ENCODE data around the gene IL1RAPL1.

Gene IL1RAPL1

GRCh38 chrX:28979877-28980276 lies 392.6 kb downstream of the IL1RAPL1 start:
- no peak for DNase-seq (ENCODE audit: low spot score)

- DNase-seq (ENCODE audit: low spot score): no peak
Observed at GRCh38 chrX:28981952-28982351, 394.7 kb downstream of the IL1RAPL1 start.

GRCh38 chrX:28988246-28988645 lies 401.0 kb downstream of the IL1RAPL1 start:
- no peak for DNase-seq (ENCODE audit: low spot score)

- DNase-seq (ENCODE audit: low spot score): no peak
Observed at GRCh38 chrX:28997706-28998463, 410.6 kb downstream of the IL1RAPL1 start.

- no peak for DNase-seq (ENCODE audit: low spot score)
Observed at GRCh38 chrX:28998609-28999135, 411.4 kb downstream of the IL1RAPL1 start.

- no peak for DNase-seq (ENCODE audit: low spot score)
Observed at GRCh38 chrX:29012867-29013266, 425.6 kb downstream of the IL1RAPL1 start.

GRCh38 chrX:29023207-29023606 lies 436.0 kb downstream of the IL1RAPL1 start:
- no peak for DNase-seq (ENCODE audit: low spot score)

GRCh38 chrX:29024871-29025270 lies 437.6 kb downstream of the IL1RAPL1 start:
- no peak for DNase-seq (ENCODE audit: low spot score)

GRCh38 chrX:29039501-29039900 lies 452.3 kb downstream of the IL1RAPL1 start:
- DNase-seq (ENCODE audit: low spot score): no peak

GRCh38 chrX:29040160-29040559 lies 452.9 kb downstream of the IL1RAPL1 start:
- DNase-seq (ENCODE audit: low spot score): no peak

GRCh38 chrX:29042341-29042740 lies 455.1 kb downstream of the IL1RAPL1 start:
- no peak for DNase-seq (ENCODE audit: low spot score)

- DNase-seq (ENCODE audit: low spot score): no peak
Observed at GRCh38 chrX:29043746-29044145, 456.5 kb downstream of the IL1RAPL1 start.

- DNase-seq (ENCODE audit: low spot score): no peak
Observed at GRCh38 chrX:29044423-29045184, 457.4 kb downstream of the IL1RAPL1 start.

- DNase-seq (ENCODE audit: low spot score): no peak
Observed at GRCh38 chrX:29065477-29065876, 478.2 kb downstream of the IL1RAPL1 start.

GRCh38 chrX:29066516-29066915 lies 479.3 kb downstream of the IL1RAPL1 start:
- no peak for DNase-seq (ENCODE audit: low spot score)

- no peak for DNase-seq (ENCODE audit: low spot score)
Observed at GRCh38 chrX:29067351-29067750, 480.1 kb downstream of the IL1RAPL1 start.

- DNase-seq (ENCODE audit: low spot score): no peak
Observed at GRCh38 chrX:29071525-29072320, 484.5 kb downstream of the IL1RAPL1 start.

GRCh38 chrX:29082558-29082957 lies 495.3 kb downstream of the IL1RAPL1 start:
- no peak for DNase-seq (ENCODE audit: low spot score)

GRCh38 chrX:29083823-29084222 lies 496.6 kb downstream of the IL1RAPL1 start:
- DNase-seq (ENCODE audit: low spot score): no peak

- no peak for DNase-seq (ENCODE audit: low spot score)
Observed at GRCh38 chrX:29090811-29091210, 503.6 kb downstream of the IL1RAPL1 start.

GRCh38 chrX:29107231-29107630 lies 520.0 kb downstream of the IL1RAPL1 start:
- no peak for DNase-seq (ENCODE audit: low spot score)

- DNase-seq (ENCODE audit: low spot score): no peak
Observed at GRCh38 chrX:29110041-29110440, 522.8 kb downstream of the IL1RAPL1 start.

All from left forelimb (tissue), 1 donor.